HEK293 (cell line): ENCODE measurements around the gene RFTN1.

Experiments used
- CTCF ChIA-PET: fragments of 350-600 bp; formaldehyde crosslinking; extraction: SDS; loops from one replicate; lab custom pipeline; 2021; ENCODE audit warnings: antibody characterized with exemption; lab: Yijun Ruan, JAX
- POLR2A ChIA-PET: fragments of 300-600 bp; formaldehyde crosslinking; extraction: SDS; loops from one replicate; lab custom pipeline; 2020; ENCODE audit warnings: antibody characterized with exemption, inconsistent platforms; lab: Yijun Ruan, JAX
- H3K27ac ChIP-seq: fragments of 200-500 bp; sonication (Bioruptor generic); 2 replicates; pipeline ENCODE4 v1.5.1; 2014; ENCODE audit warnings: low read depth, low read length, control low read depth, inconsistent platforms; ENCODE audit errors: extremely low read depth
- H3K36me3 ChIP-seq, 2 experiments: fragments of 200-500 bp in 1 of 2; sonication (Bioruptor generic) in 1 of 2; 1 replicate in 1 of 2; 2 replicates in 1 of 2; pipeline ENCODE4 v1.5.1; 2014 to 2017; ENCODE audit warnings: inconsistent platforms in 2 of 2, low read length in 2 of 2; ENCODE audit not compliant: control insufficient read depth in 2 of 2, insufficient read depth in 1 of 2
- H3K4me1 ChIP-seq: fragments of 200-500 bp; sonication (Bioruptor generic); 2 replicates; pipeline ENCODE4 v1.5.1; 2014; ENCODE audit warnings: mild to moderate bottlenecking, low read length, inconsistent platforms; ENCODE audit not compliant: control insufficient read depth, insufficient read depth
- H3K4me3 ChIP-seq: 2 replicates; pipeline ENCODE4 v1.5.1; 2011; ENCODE audit warnings: low read depth, mild to moderate bottlenecking, control low read depth, low read length, moderate library complexity
- H3K9me3 ChIP-seq: fragments of 200-500 bp; sonication (Bioruptor generic); 2 replicates; pipeline ENCODE4 v1.5.1; 2014; ENCODE audit warnings: low read depth, low read length, inconsistent platforms; ENCODE audit not compliant: control insufficient read depth, insufficient read depth
- YY2 ChIP-seq: fragments of 450-650 bp; formaldehyde crosslinking; IDR thresholded peaks from 2 replicates; pipeline ENCODE4 v1.5.1; 2016; ENCODE audit warnings: missing biosample characterization, missing genetic modification characterization
- ZBTB17 ChIP-seq: fragments of 450-650 bp; formaldehyde crosslinking; IDR thresholded peaks from 2 replicates; pipeline ENCODE4 v1.5.1; 2016; ENCODE audit warnings: missing biosample characterization, missing genetic modification characterization
- ZBTB7A ChIP-seq: fragments of 450-650 bp; formaldehyde crosslinking; IDR thresholded peaks from 2 replicates; pipeline ENCODE4 v1.5.1; 2016; ENCODE audit warnings: low read depth, missing biosample characterization, missing genetic modification characterization
- ZNF416 ChIP-seq: fragments of 450-650 bp; formaldehyde crosslinking; IDR thresholded peaks from 2 replicates; pipeline ENCODE4 v1.5.1; 2016; ENCODE audit warnings: missing biosample characterization, missing genetic modification characterization
- ZNF433 ChIP-seq: fragments of 450-650 bp; formaldehyde crosslinking; IDR thresholded peaks from 2 replicates; pipeline ENCODE4 v1.5.1; 2016; ENCODE audit warnings: missing biosample characterization, missing genetic modification characterization, low read depth
- ZNF48 ChIP-seq: fragments of 450-650 bp; formaldehyde crosslinking; IDR thresholded peaks from 2 replicates; pipeline ENCODE4 v1.5.1; 2016; ENCODE audit warnings: missing biosample characterization, missing genetic modification characterization
- ZNF626 ChIP-seq: fragments of 450-650 bp; sonication (Bioruptor Pico); formaldehyde crosslinking; IDR thresholded peaks from 2 replicates; pipeline ENCODE4 v1.5.1; 2018; ENCODE audit warnings: missing biosample characterization, missing genetic modification characterization, inconsistent platforms
- ZNF747 ChIP-seq: fragments of 450-650 bp; formaldehyde crosslinking; IDR thresholded peaks from 2 replicates; pipeline ENCODE4 v1.5.1; 2016; ENCODE audit warnings: missing biosample characterization, missing genetic modification characterization
- ZNF843 ChIP-seq: fragments of 450-650 bp; formaldehyde crosslinking; IDR thresholded peaks from 2 replicates; pipeline ENCODE4 v1.5.1; 2016; ENCODE audit warnings: missing biosample characterization, missing genetic modification characterization
- TF ChIP-seq, protein P1 (sequence below): fragments of 450-650 bp; formaldehyde crosslinking; IDR thresholded peaks from 2 replicates; pipeline ENCODE4 v1.5.1; 2016; ENCODE audit warnings: missing biosample characterization, missing genetic modification characterization
- TF ChIP-seq, protein P2 (sequence below): fragments of 450-650 bp; formaldehyde crosslinking; IDR thresholded peaks from 2 replicates; pipeline ENCODE4 v1.5.1; 2016; ENCODE audit warnings: missing biosample characterization, missing genetic modification characterization
- TF ChIP-seq, protein P3 (sequence below): fragments of 450-650 bp; formaldehyde crosslinking; IDR thresholded peaks from 2 replicates; pipeline ENCODE4 v1.5.1; 2017; ENCODE audit warnings: missing biosample characterization, mild to moderate bottlenecking, missing genetic modification characterization, moderate library complexity
- TF ChIP-seq, protein P4 (sequence below): fragments of 450-650 bp; formaldehyde crosslinking; IDR thresholded peaks from 2 replicates; pipeline ENCODE4 v1.5.1; 2016; ENCODE audit warnings: missing biosample characterization, missing genetic modification characterization
- TF ChIP-seq, protein P5 (sequence below): IDR thresholded peaks from 2 replicates; pipeline ENCODE4 v1.6.1; 2011; ENCODE audit warnings: mild to moderate bottlenecking, low read depth, low read length, borderline replicate concordance
- TF ChIP-seq, protein P6 (sequence below): fragments of 450-650 bp; formaldehyde crosslinking; IDR thresholded peaks from 2 replicates; pipeline ENCODE4 v1.5.1; 2016; ENCODE audit warnings: missing biosample characterization, missing genetic modification characterization
- TF ChIP-seq, protein P7 (sequence below): sonication (generic); formaldehyde crosslinking; IDR thresholded peaks from 2 replicates; pipeline ENCODE4 v1.8.1; 2022; ENCODE audit warnings: mild to moderate bottlenecking, moderate library complexity, missing genetic modification reagents

Gene RFTN1

DNA sequence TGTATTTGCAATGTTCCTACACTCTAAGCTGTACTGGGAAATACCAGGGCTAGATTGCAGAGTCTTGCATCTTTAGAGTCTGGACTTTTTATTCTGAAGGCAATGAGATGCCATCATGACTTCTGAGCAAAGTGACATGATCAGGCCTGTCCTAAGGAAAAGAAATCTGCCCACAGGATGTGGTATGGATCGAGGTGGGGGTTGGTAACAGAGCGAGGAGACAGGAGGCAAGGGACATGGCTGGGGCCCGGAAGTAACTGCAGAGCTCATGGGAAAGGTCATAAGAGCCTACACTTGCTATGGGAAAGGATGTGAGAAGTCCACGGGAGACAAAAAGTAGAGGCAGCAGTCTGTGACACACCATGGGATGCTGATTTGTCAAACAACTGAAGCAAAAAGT, 126.9 kb downstream of the RFTN1 start:
- Histone ChIP-seq H3K9me3 (no peaks in the 10 kb centered on the region), H3K27ac (no peak overlapping the region), H3K36me3 (no peaks in the 10 kb centered on the region), H3K4me3 (no peak overlapping the region), H3K4me1 (0 out of 2 replicates have a peak, but pooled peaks cover 3% of the 10 kb centered on the region)
- ChIA-PET POLR2A (no interaction called here), CTCF (interaction anchor here (0.6 kb wide), 1 partner anchor 168 kb away, joined by 3 read pairs; no protein-coding TSS in a partner anchor)
- TF ChIP-seq ZNF433 (tag by site-specific recombination) (no peak), ZNF843 (tag by site-specific recombination) (no peak), ZBTB7A (tag by site-specific recombination) (no peak), ZNF747 (tag by site-specific recombination) (no peak), ZBTB17 (tag by site-specific recombination) (no peak), ZNF48 (tag by site-specific recombination) (no peak)
- TF ChIP-seq, protein P1, sequence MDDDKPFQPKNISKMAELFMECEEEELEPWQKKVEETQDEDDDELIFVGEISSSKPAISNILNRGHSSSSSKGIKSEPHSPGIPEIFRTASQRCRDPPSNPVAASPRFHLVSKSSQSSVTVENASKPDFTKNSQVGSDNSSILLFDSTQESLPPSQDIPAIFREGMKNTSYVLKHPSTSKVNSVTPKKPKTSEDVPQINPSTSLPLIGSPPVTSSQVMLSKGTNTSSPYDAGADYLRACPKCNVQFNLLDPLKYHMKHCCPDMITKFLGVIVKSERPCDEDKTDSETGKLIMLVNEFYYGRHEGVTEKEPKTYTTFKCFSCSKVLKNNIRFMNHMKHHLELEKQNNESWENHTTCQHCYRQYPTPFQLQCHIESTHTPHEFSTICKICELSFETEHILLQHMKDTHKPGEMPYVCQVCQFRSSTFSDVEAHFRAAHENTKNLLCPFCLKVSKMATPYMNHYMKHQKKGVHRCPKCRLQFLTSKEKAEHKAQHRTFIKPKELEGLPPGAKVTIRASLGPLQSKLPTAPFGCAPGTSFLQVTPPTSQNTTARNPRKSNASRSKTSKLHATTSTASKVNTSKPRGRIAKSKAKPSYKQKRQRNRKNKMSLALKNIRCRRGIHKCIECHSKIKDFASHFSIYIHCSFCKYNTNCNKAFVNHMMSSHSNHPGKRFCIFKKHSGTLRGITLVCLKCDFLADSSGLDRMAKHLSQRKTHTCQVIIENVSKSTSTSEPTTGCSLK = no peak
- TF ChIP-seq, protein P2, sequence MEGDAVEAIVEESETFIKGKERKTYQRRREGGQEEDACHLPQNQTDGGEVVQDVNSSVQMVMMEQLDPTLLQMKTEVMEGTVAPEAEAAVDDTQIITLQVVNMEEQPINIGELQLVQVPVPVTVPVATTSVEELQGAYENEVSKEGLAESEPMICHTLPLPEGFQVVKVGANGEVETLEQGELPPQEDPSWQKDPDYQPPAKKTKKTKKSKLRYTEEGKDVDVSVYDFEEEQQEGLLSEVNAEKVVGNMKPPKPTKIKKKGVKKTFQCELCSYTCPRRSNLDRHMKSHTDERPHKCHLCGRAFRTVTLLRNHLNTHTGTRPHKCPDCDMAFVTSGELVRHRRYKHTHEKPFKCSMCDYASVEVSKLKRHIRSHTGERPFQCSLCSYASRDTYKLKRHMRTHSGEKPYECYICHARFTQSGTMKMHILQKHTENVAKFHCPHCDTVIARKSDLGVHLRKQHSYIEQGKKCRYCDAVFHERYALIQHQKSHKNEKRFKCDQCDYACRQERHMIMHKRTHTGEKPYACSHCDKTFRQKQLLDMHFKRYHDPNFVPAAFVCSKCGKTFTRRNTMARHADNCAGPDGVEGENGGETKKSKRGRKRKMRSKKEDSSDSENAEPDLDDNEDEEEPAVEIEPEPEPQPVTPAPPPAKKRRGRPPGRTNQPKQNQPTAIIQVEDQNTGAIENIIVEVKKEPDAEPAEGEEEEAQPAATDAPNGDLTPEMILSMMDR (tag by site-specific recombination) = no peak
- TF ChIP-seq, all 188 proteins: peak for 0

DNA sequence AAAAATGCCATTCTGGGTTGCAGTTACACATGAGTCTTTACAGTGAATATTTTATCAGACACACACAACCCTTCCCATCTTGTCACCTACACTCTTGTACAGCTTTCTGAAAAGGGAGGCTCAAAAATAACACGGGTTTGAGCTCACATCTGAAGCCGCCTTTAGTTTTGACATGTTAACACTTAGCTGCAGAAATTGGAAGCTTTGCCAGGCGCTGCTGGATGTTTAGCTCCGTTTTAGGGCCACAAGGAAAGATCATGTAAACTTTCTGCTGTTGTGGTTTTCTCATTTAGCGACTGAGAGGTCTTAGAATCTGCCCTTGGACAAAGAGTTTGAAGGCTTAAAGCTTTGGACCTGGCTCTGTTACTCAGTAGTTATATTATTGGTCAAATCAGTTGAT, 128.3 kb downstream of the RFTN1 start:
- CTCF ChIA-PET = no interaction called here
- Histone ChIP-seq H3K27ac (no peak overlapping the region), H3K4me1 (0 out of 2 replicates have a peak, but pooled peaks cover 3% of the 10 kb centered on the region), H3K9me3 (no peaks in the 10 kb centered on the region), H3K4me3 (no peak overlapping the region), H3K36me3 (no peaks in the 10 kb centered on the region)
- TF ChIP-seq, protein P3, sequence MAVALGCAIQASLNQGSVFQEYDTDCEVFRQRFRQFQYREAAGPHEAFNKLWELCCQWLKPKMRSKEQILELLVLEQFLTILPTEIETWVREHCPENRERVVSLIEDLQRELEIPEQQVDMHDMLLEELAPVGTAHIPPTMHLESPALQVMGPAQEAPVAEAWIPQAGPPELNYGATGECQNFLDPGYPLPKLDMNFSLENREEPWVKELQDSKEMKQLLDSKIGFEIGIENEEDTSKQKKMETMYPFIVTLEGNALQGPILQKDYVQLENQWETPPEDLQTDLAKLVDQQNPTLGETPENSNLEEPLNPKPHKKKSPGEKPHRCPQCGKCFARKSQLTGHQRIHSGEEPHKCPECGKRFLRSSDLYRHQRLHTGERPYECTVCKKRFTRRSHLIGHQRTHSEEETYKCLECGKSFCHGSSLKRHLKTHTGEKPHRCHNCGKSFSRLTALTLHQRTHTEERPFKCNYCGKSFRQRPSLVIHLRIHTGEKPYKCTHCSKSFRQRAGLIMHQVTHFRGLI (tag by site-specific recombination) = no peak
- TF ChIP-seq YY2 (tag by site-specific recombination) = no peak
- TF ChIP-seq, protein P4, sequence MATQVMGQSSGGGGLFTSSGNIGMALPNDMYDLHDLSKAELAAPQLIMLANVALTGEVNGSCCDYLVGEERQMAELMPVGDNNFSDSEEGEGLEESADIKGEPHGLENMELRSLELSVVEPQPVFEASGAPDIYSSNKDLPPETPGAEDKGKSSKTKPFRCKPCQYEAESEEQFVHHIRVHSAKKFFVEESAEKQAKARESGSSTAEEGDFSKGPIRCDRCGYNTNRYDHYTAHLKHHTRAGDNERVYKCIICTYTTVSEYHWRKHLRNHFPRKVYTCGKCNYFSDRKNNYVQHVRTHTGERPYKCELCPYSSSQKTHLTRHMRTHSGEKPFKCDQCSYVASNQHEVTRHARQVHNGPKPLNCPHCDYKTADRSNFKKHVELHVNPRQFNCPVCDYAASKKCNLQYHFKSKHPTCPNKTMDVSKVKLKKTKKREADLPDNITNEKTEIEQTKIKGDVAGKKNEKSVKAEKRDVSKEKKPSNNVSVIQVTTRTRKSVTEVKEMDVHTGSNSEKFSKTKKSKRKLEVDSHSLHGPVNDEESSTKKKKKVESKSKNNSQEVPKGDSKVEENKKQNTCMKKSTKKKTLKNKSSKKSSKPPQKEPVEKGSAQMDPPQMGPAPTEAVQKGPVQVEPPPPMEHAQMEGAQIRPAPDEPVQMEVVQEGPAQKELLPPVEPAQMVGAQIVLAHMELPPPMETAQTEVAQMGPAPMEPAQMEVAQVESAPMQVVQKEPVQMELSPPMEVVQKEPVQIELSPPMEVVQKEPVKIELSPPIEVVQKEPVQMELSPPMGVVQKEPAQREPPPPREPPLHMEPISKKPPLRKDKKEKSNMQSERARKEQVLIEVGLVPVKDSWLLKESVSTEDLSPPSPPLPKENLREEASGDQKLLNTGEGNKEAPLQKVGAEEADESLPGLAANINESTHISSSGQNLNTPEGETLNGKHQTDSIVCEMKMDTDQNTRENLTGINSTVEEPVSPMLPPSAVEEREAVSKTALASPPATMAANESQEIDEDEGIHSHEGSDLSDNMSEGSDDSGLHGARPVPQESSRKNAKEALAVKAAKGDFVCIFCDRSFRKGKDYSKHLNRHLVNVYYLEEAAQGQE = no peak
- TF ChIP-seq, protein P5, sequence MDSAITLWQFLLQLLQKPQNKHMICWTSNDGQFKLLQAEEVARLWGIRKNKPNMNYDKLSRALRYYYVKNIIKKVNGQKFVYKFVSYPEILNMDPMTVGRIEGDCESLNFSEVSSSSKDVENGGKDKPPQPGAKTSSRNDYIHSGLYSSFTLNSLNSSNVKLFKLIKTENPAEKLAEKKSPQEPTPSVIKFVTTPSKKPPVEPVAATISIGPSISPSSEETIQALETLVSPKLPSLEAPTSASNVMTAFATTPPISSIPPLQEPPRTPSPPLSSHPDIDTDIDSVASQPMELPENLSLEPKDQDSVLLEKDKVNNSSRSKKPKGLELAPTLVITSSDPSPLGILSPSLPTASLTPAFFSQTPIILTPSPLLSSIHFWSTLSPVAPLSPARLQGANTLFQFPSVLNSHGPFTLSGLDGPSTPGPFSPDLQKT = no peak
- TF ChIP-seq, protein P6, sequence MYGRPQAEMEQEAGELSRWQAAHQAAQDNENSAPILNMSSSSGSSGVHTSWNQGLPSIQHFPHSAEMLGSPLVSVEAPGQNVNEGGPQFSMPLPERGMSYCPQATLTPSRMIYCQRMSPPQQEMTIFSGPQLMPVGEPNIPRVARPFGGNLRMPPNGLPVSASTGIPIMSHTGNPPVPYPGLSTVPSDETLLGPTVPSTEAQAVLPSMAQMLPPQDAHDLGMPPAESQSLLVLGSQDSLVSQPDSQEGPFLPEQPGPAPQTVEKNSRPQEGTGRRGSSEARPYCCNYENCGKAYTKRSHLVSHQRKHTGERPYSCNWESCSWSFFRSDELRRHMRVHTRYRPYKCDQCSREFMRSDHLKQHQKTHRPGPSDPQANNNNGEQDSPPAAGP (tag by site-specific recombination) = no peak
- no peak for TF ChIP-seq ZNF416
- TF ChIP-seq, protein P7, sequence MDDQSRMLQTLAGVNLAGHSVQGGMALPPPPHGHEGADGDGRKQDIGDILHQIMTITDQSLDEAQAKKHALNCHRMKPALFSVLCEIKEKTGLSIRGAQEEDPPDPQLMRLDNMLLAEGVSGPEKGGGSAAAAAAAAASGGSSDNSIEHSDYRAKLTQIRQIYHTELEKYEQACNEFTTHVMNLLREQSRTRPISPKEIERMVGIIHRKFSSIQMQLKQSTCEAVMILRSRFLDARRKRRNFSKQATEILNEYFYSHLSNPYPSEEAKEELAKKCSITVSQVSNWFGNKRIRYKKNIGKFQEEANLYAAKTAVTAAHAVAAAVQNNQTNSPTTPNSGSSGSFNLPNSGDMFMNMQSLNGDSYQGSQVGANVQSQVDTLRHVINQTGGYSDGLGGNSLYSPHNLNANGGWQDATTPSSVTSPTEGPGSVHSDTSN (CRISPR knock-in tag) = no peak
- TF ChIP-seq ZNF626 = no peak
- POLR2A ChIA-PET = no interaction called here
